ENCODE results near the gene WDR86. TPM values are rescaled to one million over a fixed set of nuclear protein-coding genes. Genes with fewer than 3 reads are reported as not detected.

The WDR86 gene
- total and polyA plus RNA-seq, 2 experiments from 2014 or later, result not detected

DNA sequence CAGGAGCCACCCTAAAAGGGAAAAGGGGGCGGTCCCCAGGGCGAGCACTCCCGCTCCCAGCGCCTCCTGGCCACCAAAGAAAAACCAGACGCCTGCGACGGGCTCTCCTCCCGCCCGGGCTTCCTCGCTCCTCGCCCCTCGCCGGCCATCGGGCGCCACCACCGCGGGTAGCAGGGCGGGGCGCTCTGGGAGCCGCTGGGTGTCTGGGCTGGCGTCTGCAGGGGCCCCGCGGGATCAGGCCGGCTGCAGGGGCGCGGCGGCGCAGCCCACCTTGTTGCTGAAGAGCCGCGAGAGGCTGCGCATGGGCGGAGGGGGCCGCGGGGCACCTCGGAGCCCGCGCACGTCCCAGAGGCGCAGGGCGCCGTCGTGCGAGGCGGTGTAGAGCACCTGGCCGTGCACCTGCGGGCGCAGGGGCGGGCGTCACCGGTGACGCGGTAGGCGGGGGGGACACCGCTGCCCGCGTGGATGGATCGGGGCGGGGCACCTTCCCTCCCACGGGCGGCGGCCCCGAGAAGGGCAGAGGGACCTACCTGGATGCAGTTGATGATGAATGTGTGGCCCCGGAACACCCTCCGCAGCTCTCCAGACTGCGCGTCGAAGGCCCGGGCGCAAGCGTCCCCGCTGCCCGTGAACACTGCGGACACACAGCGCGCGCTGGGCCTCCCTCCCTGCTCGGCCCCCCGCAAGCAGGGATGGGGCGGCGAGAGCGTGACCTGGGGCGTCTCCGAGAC, 28.3 kb downstream of the WDR86 start:
- Histone ChIP-seq H3F3A (ENCODE audit: insufficient read depth) (no peaks in the 10 kb centered on the region), H4K20me1 (ENCODE audit: insufficient read depth) (no peaks in the 10 kb centered on the region), H3K9me2 (ENCODE audit: insufficient read depth) (no peaks in the 10 kb centered on the region), H3K4me2 (ENCODE audit: unreplicated experiment) (no peak overlapping the region), H3K27ac (no peak overlapping the region), H2AFZ (no peak overlapping the region), H3K9ac (no peak overlapping the region), H3K36me3 (ENCODE audit: low read depth) (no peaks in the 10 kb centered on the region), H3K27me3 (replicated peaks; ENCODE audit: insufficient read depth) (peaks cover 28% of the 10 kb centered on the region), H3K79me2 (ENCODE audit: insufficient read depth) (no peaks in the 10 kb centered on the region), H3K4me1 (ENCODE audit: insufficient read depth) (no peaks in the 10 kb centered on the region), H3K9me3 (ENCODE audit: low read depth) (no peaks in the 10 kb centered on the region), H3K4me3 (no peak overlapping the region)
- in situ Hi-C loops (cut with MboI), result no loop called here
- WGBS, 2 experiments (ENCODE audit: low coverage in 1 of 2, low lambda C conversion rate in 2 of 2, missing lambda C conversion rate in 2 of 2), result 12 to 17% methylated on average over 39 to 58 of the region's 83 CpGs
- TF ChIP-seq EZH2phosphoT487 (IDR thresholded peaks at IDR 0.05; ENCODE audit: insufficient read depth, low read depth), result no peak
- DNase-seq, result peak; percentile 22

DNA sequence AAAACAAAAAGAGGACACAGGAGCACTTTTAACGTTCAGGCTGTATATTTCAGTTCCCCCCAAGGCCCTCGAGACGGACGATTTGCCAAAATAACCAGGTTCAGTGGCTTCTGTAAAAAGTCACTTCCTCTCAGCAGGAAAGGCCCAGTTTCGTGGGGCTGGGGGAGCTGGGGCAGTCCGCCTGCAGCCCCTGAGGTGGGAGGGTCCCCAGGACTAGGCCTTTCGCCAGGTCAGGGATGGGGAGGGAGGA, 28.8 kb downstream of the WDR86 start:
- no peak for TF ChIP-seq EZH2 (IDR thresholded peaks at IDR 0.05; ENCODE audit: insufficient read depth, poor library complexity, severe bottlenecking)
- Histone ChIP-seq H3K9ac (no peak overlapping the region), H3K36me3 (ENCODE audit: low read depth) (no peaks in the 10 kb centered on the region), H3K4me1 (ENCODE audit: insufficient read depth) (no peaks in the 10 kb centered on the region), H3K27ac (no peak overlapping the region), H3K79me2 (ENCODE audit: insufficient read depth) (no peaks in the 10 kb centered on the region), H4K20me1 (ENCODE audit: insufficient read depth) (no peaks in the 10 kb centered on the region), H3K4me2 (ENCODE audit: unreplicated experiment) (no peak overlapping the region), H3K4me3 (no peak overlapping the region), H3F3A (ENCODE audit: insufficient read depth) (no peaks in the 10 kb centered on the region), H3K27me3 (replicated peaks; ENCODE audit: insufficient read depth) (peaks cover 28% of the 10 kb centered on the region), H3K9me2 (ENCODE audit: insufficient read depth) (no peaks in the 10 kb centered on the region), H2AFZ (no peak overlapping the region), H3K9me3 (ENCODE audit: low read depth) (no peaks in the 10 kb centered on the region)
- in situ Hi-C loops (cut with MboI), result no loop called here
- WGBS, 2 experiments (ENCODE audit: low coverage in 1 of 2, low lambda C conversion rate in 2 of 2, missing lambda C conversion rate in 2 of 2), result 62 to 67% methylated on average over 7 of the region's 7 CpGs
- no peak for DNase-seq

DNA sequence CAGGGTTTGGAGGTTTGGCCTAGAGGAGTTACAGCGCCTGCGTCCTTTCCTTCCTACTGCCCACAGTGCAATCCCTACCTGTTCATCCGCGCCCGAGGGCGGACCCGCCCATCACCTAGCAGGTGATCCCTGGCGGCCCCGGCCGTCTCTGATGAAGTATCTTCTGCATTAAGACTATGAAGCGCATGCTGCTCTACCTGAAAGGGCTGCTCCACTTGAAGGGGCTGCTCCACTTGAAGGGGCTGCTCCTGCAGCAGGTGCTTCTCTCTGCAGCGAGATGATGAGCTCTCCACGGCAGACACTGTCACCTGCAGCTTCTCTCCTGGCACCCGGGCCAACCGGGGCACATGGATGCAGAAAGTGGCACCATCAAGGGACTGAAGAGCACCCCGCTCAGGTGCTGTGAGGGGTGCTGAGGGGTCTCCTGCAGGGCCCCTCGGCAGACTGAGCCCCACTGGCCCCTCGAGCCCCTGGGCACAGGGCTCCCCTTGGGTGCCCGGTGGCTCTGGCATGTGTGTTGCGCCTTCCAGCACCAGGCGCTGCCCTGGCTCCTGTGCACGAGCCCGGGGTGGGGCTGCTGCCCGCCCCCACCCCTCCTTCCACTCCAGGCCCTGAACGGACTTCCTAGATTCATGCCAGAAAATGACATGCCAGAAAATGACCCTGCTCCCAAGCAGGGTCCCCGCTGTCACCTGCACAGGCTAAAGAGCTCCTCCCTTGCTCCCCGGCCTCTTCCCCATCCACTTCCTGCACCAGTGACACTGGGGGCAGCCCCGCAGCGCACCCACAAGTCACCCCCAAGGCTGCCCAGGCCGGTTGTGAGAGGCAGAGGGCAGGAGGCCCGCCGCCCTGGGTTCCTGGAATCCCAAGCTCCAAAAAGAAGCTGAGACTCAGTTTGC, 29.4 kb downstream of the WDR86 start:
- no peaks in the 10 kb centered on the region for H3K4me1 ChIP-seq (ENCODE audit: insufficient read depth)
- no peaks in the 10 kb centered on the region for H3K9me3 ChIP-seq (ENCODE audit: low read depth)
- no peak overlapping the region for H3K9ac ChIP-seq
- no peak overlapping the region for H3K4me2 ChIP-seq (ENCODE audit: unreplicated experiment)
- no peaks in the 10 kb centered on the region for H4K20me1 ChIP-seq (ENCODE audit: insufficient read depth)
- WGBS, 2 experiments (ENCODE audit: low coverage in 1 of 2, low lambda C conversion rate in 2 of 2, missing lambda C conversion rate in 2 of 2), result 80 to 82% methylated on average over 28 to 30 of the region's 32 CpGs
- no peak for DNase-seq
- H3K79me2 ChIP-seq (ENCODE audit: insufficient read depth), result no peaks in the 10 kb centered on the region
- TF ChIP-seq EZH2phosphoT487 (IDR thresholded peaks at IDR 0.05; ENCODE audit: insufficient read depth, low read depth) (no peak), EZH2 (IDR thresholded peaks at IDR 0.05; ENCODE audit: insufficient read depth, poor library complexity, severe bottlenecking) (no peak)
- in situ Hi-C loops (cut with MboI), result no loop called here
- H3K36me3 ChIP-seq (ENCODE audit: low read depth), result no peaks in the 10 kb centered on the region
- no peak overlapping the region for H2AFZ ChIP-seq
- no peaks in the 10 kb centered on the region for H3K9me2 ChIP-seq (ENCODE audit: insufficient read depth)
- H3K27ac ChIP-seq, result no peak overlapping the region
- peaks cover 28% of the 10 kb centered on the region for H3K27me3 ChIP-seq (replicated peaks; ENCODE audit: insufficient read depth)
- H3F3A ChIP-seq (ENCODE audit: insufficient read depth), result no peaks in the 10 kb centered on the region
- no peak overlapping the region for H3K4me3 ChIP-seq

DNA sequence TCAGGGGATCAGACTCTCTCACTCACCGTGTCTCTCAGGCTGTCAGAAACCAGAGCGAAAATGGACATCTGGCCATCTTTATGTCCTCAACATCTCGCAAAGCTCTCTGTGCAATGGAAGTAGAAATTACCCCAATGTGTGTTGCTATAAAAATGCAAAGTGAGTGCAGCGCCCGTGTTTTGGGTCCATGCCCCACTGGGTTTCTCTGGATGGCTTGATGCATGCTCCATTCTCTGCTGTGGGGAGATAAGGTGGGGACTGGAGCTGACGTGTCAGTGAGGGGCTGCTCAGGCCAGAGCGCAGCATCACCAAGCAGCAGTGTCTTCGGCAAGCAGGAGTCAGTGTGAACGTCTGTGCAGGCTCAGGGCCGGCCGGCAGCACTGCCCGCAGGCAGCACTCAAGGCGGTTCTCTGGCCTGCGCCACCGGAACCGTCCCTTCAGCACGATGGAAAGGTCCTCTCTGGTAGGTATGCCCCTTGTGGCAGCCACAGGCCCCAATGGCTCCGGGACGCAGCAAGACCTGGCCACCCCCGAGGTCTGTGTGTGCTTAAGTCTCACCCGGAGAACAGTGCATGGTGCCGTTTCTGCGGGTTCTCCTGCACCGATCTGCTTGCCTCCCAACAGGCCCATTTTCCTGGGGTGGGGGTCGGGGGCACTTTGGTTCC, 30.2 kb downstream of the WDR86 start:
- H3K4me1 ChIP-seq (ENCODE audit: insufficient read depth), result no peaks in the 10 kb centered on the region
- in situ Hi-C loops (cut with MboI), result no loop called here
- no peaks in the 10 kb centered on the region for H3K36me3 ChIP-seq (ENCODE audit: low read depth)
- no peak overlapping the region for H3K9ac ChIP-seq
- no peaks in the 10 kb centered on the region for H3K9me2 ChIP-seq (ENCODE audit: insufficient read depth)
- H3K4me3 ChIP-seq, result no peak overlapping the region
- TF ChIP-seq EZH2 (IDR thresholded peaks at IDR 0.05; ENCODE audit: insufficient read depth, poor library complexity, severe bottlenecking) (no peak), EZH2phosphoT487 (IDR thresholded peaks at IDR 0.05; ENCODE audit: insufficient read depth, low read depth) (no peak)
- H4K20me1 ChIP-seq (ENCODE audit: insufficient read depth), result no peaks in the 10 kb centered on the region
- H3K79me2 ChIP-seq (ENCODE audit: insufficient read depth), result no peaks in the 10 kb centered on the region
- H3F3A ChIP-seq (ENCODE audit: insufficient read depth), result no peaks in the 10 kb centered on the region
- H3K27me3 ChIP-seq (replicated peaks; ENCODE audit: insufficient read depth), result peaks cover 28% of the 10 kb centered on the region
- no peak overlapping the region for H3K4me2 ChIP-seq (ENCODE audit: unreplicated experiment)
- H3K9me3 ChIP-seq (ENCODE audit: low read depth), result no peaks in the 10 kb centered on the region
- H2AFZ ChIP-seq, result no peak overlapping the region
- no peak overlapping the region for H3K27ac ChIP-seq
- 84 to 86% methylated on average over 25 of the region's 25 CpGs for WGBS, 2 experiments (ENCODE audit: low coverage in 1 of 2, low lambda C conversion rate in 2 of 2, missing lambda C conversion rate in 2 of 2)
- DNase-seq, result no peak
